IMR-90 (cell line): Measurements from ENCODE around the gene GNAS. TPM values are rescaled to one million over a fixed set of nuclear protein-coding genes. Genes with fewer than 3 reads are reported as not detected.

Source experiments
- ATAC-seq: fragments of 200-7000 bp; cut with Tn5 transposase; 2 replicates; pipeline ENCODE4 v1.9.1; 2020; ENCODE audit warnings: low read depth, mild to moderate bottlenecking, moderate library complexity
- BruUV-seq: library from RNA; stranded (reverse); fragments of 400-500 nt; replicated peaks from 2 replicates; lab custom pipeline; 2021; lab: Mats Ljungman, UMichigan
- CTCF ChIA-PET: fragments of 300-600 bp; formaldehyde crosslinking; extraction: SDS; loops from one replicate; lab custom pipeline; 2021; ENCODE audit warnings: antibody characterized with exemption; lab: Yijun Ruan, JAX
- POLR2A ChIA-PET: fragments of 300-600 bp; sonication (Branson Sonifier 250); formaldehyde crosslinking; loops from one replicate; lab custom pipeline; 2022; ENCODE audit warnings: antibody characterized with exemption; ENCODE audit not compliant: unreplicated experiment; lab: Charles Lee
- DNase-seq: peaks from one replicate; pipeline ENCODE4 v3.0.0; 2013
- H2AFZ ChIP-seq: replicated peaks from 2 replicates; pipeline ENCODE3; 2013; ENCODE audit warnings: low read length, mild to moderate bottlenecking; ENCODE audit not compliant: poor library complexity
- H2AK5ac ChIP-seq: 2 replicates; pipeline ENCODE4 v1.6.1; 2013; ENCODE audit warnings: low read depth, low read length, inconsistent platforms
- H2AK9ac ChIP-seq: replicated peaks from 2 replicates; pipeline ENCODE3; 2013; ENCODE audit warnings: mild to moderate bottlenecking, low read depth, low read length, moderate library complexity; ENCODE audit not compliant: poor library complexity
- H2BK120ac ChIP-seq: 2 replicates; pipeline ENCODE4 v1.6.1; 2013; ENCODE audit warnings: low read depth, low read length, inconsistent platforms
- H2BK15ac ChIP-seq: 3 replicates; pipeline ENCODE4 v1.6.1; 2013; ENCODE audit warnings: low read depth, low read length, inconsistent platforms
- H2BK20ac ChIP-seq: 2 replicates; pipeline ENCODE4 v1.6.1; 2013; ENCODE audit warnings: low read depth, mild to moderate bottlenecking, inconsistent platforms, low read length, moderate library complexity
- H2BK5ac ChIP-seq: 2 replicates; pipeline ENCODE4 v1.6.1; 2013; ENCODE audit warnings: mild to moderate bottlenecking, low read depth, low read length, inconsistent platforms; ENCODE audit not compliant: poor library complexity, severe bottlenecking
- H3K14ac ChIP-seq: replicated peaks from 2 replicates; pipeline ENCODE4 v1.6.1; 2013; ENCODE audit warnings: low read depth, low read length, inconsistent platforms
- H3K18ac ChIP-seq: 2 replicates; pipeline ENCODE4 v1.6.1; 2013; ENCODE audit warnings: low read depth, low read length, control low read depth
- H3K23ac ChIP-seq: 2 replicates; pipeline ENCODE4 v1.6.1; 2013; ENCODE audit warnings: low read depth, low read length, inconsistent platforms
- H3K27ac ChIP-seq: 2 replicates; pipeline ENCODE4 v1.5.1; 2013; ENCODE audit warnings: mild to moderate bottlenecking, control low read depth, low read length; ENCODE audit not compliant: insufficient read depth
- H3K27me3 ChIP-seq: 2 replicates; pipeline ENCODE4 v1.6.1; 2013; ENCODE audit warnings: low read length; ENCODE audit not compliant: control insufficient read depth, insufficient read depth
- H3K36me3 ChIP-seq: 2 replicates; pipeline ENCODE4 v1.6.1; 2013; ENCODE audit warnings: low read length, mixed read lengths; ENCODE audit not compliant: control insufficient read depth, insufficient read depth
- H3K4ac ChIP-seq: 2 replicates; pipeline ENCODE4 v1.6.1; 2013; ENCODE audit warnings: low read depth, low read length, inconsistent platforms
- H3K4me1 ChIP-seq: 2 replicates; pipeline ENCODE4 v1.6.1; 2013; ENCODE audit warnings: low read length, mixed read lengths; ENCODE audit not compliant: control insufficient read depth, insufficient read depth
- H3K4me2 ChIP-seq: 2 replicates; pipeline ENCODE4 v1.6.1; 2013; ENCODE audit warnings: low read depth, mild to moderate bottlenecking, control low read depth, low read length, moderate library complexity
- H3K4me3 ChIP-seq: 2 replicates; pipeline ENCODE4 v1.5.1; 2013; ENCODE audit warnings: low read depth, mild to moderate bottlenecking, control low read depth, low read length, moderate library complexity; ENCODE audit not compliant: insufficient read depth
- H3K56ac ChIP-seq: 2 replicates; pipeline ENCODE4 v1.6.1; 2013; ENCODE audit warnings: low read length, inconsistent platforms; ENCODE audit not compliant: insufficient read depth; ENCODE audit errors: extremely low read depth
- H3K79me1 ChIP-seq, 2 experiments: 2 replicates each; pipeline ENCODE4 v1.6.1; 2013; ENCODE audit warnings: low read length in 2 of 2, inconsistent platforms in 1 of 2, low read depth in 1 of 2
- H3K9ac ChIP-seq: 2 replicates; pipeline ENCODE4 v1.6.1; 2013; ENCODE audit warnings: low read depth, low read length, control low read depth
- H3K9me1 ChIP-seq: 2 replicates; pipeline ENCODE4 v1.6.1; 2013; ENCODE audit warnings: low read length, inconsistent platforms; ENCODE audit not compliant: insufficient read depth
- H3K9me3 ChIP-seq: 2 replicates; pipeline ENCODE4 v1.6.1; 2013; ENCODE audit warnings: low read length; ENCODE audit not compliant: control insufficient read depth, insufficient read depth
- H4K20me1 ChIP-seq: 2 replicates; pipeline ENCODE4 v1.6.1; 2013; ENCODE audit warnings: low read length, inconsistent platforms; ENCODE audit not compliant: insufficient read depth
- H4K5ac ChIP-seq: 2 replicates; pipeline ENCODE4 v1.6.1; 2013; ENCODE audit warnings: mild to moderate bottlenecking, low read depth, low read length, control low read depth
- H4K8ac ChIP-seq, 2 experiments: 2 replicates each; pipeline ENCODE4 v1.6.1; 2013; ENCODE audit warnings: low read depth in 2 of 2, low read length in 2 of 2, control low read depth in 1 of 2, inconsistent platforms in 1 of 2
- H4K91ac ChIP-seq: 2 replicates; pipeline ENCODE4 v1.6.1; 2013; ENCODE audit warnings: low read depth, low read length, inconsistent platforms; ENCODE audit not compliant: insufficient read depth
- MAFK ChIP-seq: IDR thresholded peaks from 2 replicates; pipeline ENCODE4 v1.6.1; 2012; ENCODE audit warnings: low read depth, low read length, improper control_type of control experiment
- MXI1 ChIP-seq: IDR thresholded peaks from 2 replicates; pipeline ENCODE4 v1.6.1; 2012; ENCODE audit warnings: low read depth, mild to moderate bottlenecking, low read length, moderate library complexity, borderline replicate concordance
- SMC3 ChIP-seq: fragments of 150-350 bp; IDR thresholded peaks from 2 replicates; pipeline ENCODE4 v1.6.1; 2016; ENCODE audit warnings: low read depth, mild to moderate bottlenecking, antibody characterized with exemption, low read length, moderate library complexity
- WGBS, 2 experiments: methylation state at CpG; one replicate each; pipeline versions ENCODE4 v1.1.5 to v1.1.7; 2013; ENCODE audit warnings: missing lambda C conversion rate in 2 of 2; ENCODE audit not compliant: insufficient read length in 1 of 2; ENCODE audit errors: extremely low coverage in 2 of 2; 5-methylcytosine and 5-hydroxymethylcytosine counted together
- dilution Hi-C: fragments of 300-500 bp; cut with HindIII; formaldehyde crosslinking; loops from one replicate; pipeline ENCODE4 v1.14.3; 2018; ENCODE audit warnings: low sequenced_read_pairs; ENCODE audit not compliant: unreplicated experiment
- in situ Hi-C: fragments of 300-500 bp; cut with MboI; formaldehyde crosslinking; loops from 3 replicates; pipeline ENCODE4 v1.14.3; 2019; ENCODE audit warnings: low sequenced_read_pairs, inconsistent platforms, mixed read lengths
- intact Hi-C: fragments of 100-400 bp; cut with micrococcal nuclease; formaldehyde crosslinking; loops from 2 replicates; pipeline ENCODE4 v1.10.0; 2022
- polyA plus RNA-seq, 3 experiments: library from polyadenylated mRNA; depleted of rRNA; stranded (reverse); fragments of >200 nt; gene quantifications; 2 replicates each; pipeline ENCODE4 v1.2.3, GENCODE V29; 2012; ENCODE audit warnings: low replicate concordance in 1 of 3
- total RNA-seq: library from RNA; depleted of rRNA; stranded (reverse); fragments of >200 nt; gene quantifications from 2 replicates; pipeline ENCODE4 v1.2.3, GENCODE V29; 2012

The GNAS gene
- total and polyA plus RNA-seq, 2 of the 4 experiments (the other 2 are of a cell fraction): 397 to 1,356 TPM

GRCh38 chr20:58950603-58951002 is 98.1 kb downstream of the GNAS start:
- no peak overlapping the region for H4K91ac ChIP-seq
- CTCF ChIA-PET: no interaction called here

More at GRCh38 chr20:58950603-58951002, 98.1 kb downstream of the GNAS start:
- no CpG with 5 or more reads among the region's 5 CpGs for WGBS, 2 experiments
- DNase-seq: no peak
- no peak overlapping the region for H2BK120ac ChIP-seq
- no peak overlapping the region for H3K9ac ChIP-seq
- H4K8ac ChIP-seq: no peak overlapping the region
- no peak overlapping the region for H4K5ac ChIP-seq
- H3K56ac ChIP-seq: no peak overlapping the region
- H2AFZ ChIP-seq: no peak overlapping the region
- H3K23ac ChIP-seq: no peak overlapping the region
- intact Hi-C loops: no loop called here
- H3K4me2 ChIP-seq: no peak overlapping the region
- no peaks in the 10 kb centered on the region for H3K36me3 ChIP-seq
- no peaks in the 10 kb centered on the region for H4K20me1 ChIP-seq
- no peak overlapping the region for H3K4me3 ChIP-seq
- dilution Hi-C loops: no loop called here
- H3K27me3 ChIP-seq: peaks cover 9% of the 10 kb centered on the region
- in situ Hi-C loops: no loop called here
- no peaks in the 10 kb centered on the region for H3K9me1 ChIP-seq
- BruUV-seq: no TSS peak
- no peak overlapping the region for H2BK20ac ChIP-seq
- no peak overlapping the region for H2AK5ac ChIP-seq
- ATAC-seq: no peak
- H2BK5ac ChIP-seq: no peak overlapping the region
- no peaks in the 10 kb centered on the region for H3K9me3 ChIP-seq
- POLR2A ChIA-PET: no interaction called here
- H2AK9ac ChIP-seq: no peak overlapping the region
- H3K4me1 ChIP-seq: no peaks in the 10 kb centered on the region
- no peak overlapping the region for H3K14ac ChIP-seq
- H2BK15ac ChIP-seq: no peak overlapping the region
- no peak overlapping the region for H3K27ac ChIP-seq
- H3K79me1 ChIP-seq: no peaks in the 10 kb centered on the region
- no peak for TF ChIP-seq SMC3
- TF ChIP-seq MXI1: no peak
- peak; percentile 76 for TF ChIP-seq MAFK
- no peak overlapping the region for H3K18ac ChIP-seq
- no peak overlapping the region for H3K4ac ChIP-seq
